OCI-LY1 (cell line): ENCODE results near the gene MRPL50.

Source experiments
- CTCF ChIP-seq: fragments of 200-600 bp; sonication (generic), shearing (Covaris generic); IDR thresholded peaks from 2 replicates; pipeline ENCODE4 v1.5.1; 2017; ENCODE audit warnings: mild to moderate bottlenecking, antibody characterized with exemption, low read length, moderate library complexity, mixed read lengths
- EZH2 ChIP-seq: fragments of 200-600 bp; sonication (generic), shearing (Covaris generic); IDR thresholded peaks from 2 replicates; pipeline ENCODE4 v1.8.0; 2017; ENCODE audit warnings: borderline replicate concordance, mixed run types, mild to moderate bottlenecking, antibody characterized with exemption, low read length, moderate library complexity, mixed read lengths

GRCh38 chr9:101419863-101420262 lies 21.4 kb upstream of the MRPL50 start:
- TF ChIP-seq CTCF: no peak
- no peak for TF ChIP-seq EZH2
